ENCODE data around the gene FAM217B.

GRCh38 chr20:59925359-59925758 is 14.8 kb upstream of the FAM217B start:
- no peak for TF ChIP-seq CTCF (IDR thresholded peaks at IDR 0.05)
- no peak for TF ChIP-seq POLR2A (IDR thresholded peaks at IDR 0.05)
